ENCODE results near the gene SS18.

SS18 gene

DNA sequence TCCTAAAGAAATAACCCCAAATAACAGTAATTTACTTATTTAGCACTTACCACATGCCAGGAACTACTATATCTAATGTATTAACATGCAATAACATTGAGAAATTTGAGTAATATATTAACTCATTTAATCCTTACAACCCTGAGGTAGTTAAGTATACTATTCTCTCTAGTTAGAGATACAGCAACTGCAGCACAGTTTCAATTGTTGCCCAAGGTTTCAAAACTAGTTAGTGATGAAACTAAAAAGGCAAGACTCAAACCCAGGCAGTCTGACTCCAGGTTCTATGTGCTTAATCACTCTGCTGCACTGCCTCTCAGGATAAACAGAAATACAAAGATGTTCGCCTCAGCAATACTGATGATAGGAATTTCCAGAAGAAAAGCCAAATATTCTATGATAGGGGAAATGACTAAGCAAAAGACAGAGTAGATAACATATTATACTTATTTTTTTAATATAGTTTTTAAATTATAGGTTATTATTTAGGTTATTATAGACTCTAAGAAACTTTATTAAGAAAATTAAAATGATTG, 88.0 kb downstream of the SS18 start:
- no peak for DNase-seq (ENCODE audit: low read depth)

DNA sequence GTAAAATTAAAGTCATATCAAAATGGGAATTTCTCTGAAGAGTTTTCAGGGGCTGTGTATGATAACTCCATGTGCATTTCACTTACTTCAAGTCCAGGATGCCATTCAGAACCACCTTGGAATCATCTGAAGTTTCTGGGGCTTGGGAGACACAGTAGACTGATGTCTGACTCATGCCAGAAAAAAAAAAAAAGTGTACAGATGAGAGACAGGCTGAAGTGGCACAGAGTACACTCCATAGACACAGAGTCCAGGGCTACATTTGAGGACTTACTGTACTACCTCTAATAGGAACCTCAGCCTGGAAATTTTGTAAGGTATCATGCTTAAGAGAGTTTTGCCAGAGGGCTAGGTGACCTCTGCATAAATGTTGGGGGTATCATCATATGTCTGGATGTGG, 92.0 kb downstream of the SS18 start:
- DNase-seq (ENCODE audit: low read depth), result no peak

DNA sequence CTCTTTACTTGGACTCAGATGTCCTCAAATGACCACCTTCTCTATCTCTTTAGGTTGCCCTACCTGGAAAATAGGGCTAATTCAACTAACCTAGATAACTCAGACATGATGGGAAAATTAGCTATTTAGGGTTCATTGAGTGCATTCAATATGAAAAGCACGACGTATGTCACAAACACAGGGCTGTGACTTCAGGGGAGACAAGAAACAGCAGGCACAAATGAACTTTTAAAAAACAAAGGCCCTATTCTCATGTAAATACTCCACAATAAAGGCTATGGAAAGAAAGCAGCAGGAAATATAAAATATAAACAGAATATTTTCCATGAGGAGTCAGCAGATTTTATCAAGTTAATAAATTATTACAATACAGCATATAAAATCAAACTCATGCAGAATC, 97.8 kb downstream of the SS18 start:
- DNase-seq (ENCODE audit: low read depth), result no peak

DNA sequence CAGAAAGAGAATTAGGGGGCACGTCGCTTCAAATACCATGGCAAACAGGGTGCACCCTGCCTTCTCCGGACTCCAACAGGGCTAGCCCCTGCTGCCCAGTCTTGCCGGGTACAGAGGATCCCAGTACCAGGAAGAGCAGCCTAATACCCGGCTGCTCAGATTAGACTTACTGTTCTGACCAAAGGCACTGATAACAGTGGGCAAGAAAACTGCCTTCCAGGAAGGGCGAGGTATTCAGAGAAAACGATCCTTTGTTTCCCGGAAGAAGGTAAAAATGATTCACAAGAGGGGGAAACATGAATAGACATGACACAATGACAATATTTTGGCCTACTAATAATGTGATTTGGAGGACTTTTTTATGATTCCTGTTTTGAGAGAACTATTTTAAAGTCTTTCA, 99.9 kb downstream of the SS18 start:
- DNase-seq (ENCODE audit: low read depth), result no peak

DNA sequence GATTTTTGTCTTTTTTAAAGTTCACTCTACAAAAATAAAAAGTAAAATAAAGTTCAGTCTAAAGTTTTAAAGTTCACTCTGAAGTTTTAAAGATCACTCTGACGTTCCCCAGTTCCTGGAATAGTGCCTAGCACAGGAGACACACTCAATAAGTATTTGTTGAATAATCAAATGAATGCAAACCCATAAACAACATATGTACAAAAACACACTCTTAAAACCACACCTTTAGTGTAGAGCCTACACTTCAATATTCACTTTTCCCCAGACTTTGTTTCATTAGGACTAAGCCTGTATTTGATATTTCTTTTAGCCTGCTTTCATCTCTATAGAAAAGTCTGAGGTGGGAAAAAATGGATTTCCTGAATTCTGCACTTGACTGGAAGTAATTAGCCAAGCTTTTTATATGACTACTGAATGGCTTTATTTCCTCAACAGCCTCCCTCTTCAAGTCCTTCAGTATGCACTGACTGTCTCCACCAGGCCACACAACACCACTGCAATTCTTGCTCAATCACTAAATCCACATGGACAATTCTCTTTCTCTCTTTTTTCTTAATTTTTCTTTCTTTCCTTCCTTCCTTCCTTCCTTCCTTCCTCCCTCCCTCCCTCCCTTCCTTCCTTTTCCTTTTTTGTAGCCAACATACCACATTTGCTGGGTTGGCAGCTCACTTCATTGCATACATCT, 104.6 kb downstream of the SS18 start:
- no peak for DNase-seq (ENCODE audit: low read depth)

DNA sequence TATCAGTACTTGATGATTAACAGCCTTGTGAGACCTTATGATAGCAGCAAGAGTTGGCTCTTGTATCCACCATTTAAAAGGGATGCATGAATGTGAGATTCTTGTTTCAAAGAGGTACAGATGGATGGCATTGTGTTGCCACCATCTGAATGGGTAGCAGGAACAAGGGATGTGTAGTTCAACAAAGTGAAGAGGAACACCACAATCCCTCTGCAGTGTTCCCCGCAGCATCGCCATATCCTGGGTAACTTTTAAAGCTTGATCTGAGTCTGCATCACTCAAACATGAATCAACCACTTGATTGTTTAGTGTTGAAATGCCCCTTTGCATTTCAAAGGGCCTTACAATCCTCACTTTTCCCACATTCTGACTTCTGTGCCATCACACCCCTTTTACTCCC, 106.7 kb downstream of the SS18 start:
- DNase-seq (ENCODE audit: low read depth), result no peak

DNA sequence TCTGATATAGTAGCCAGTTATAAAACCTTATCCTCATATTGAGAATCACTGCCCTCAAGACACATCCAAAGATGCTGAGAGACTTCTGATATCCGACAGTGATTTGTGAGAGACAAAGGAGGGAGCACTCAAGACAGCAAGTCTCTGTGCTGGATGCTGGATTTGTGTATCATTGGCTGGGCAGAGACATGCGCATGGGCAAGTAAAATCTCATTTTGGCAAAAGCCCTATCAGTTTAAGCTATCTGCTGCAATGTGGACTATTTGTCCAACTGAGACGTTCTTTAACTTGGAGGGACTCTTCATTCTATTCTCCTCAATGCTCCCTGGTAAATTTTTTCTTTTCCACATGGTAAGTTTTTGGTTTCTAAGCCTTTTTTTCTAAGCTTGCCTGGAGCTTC, 107.5 kb downstream of the SS18 start:
- no peak for DNase-seq (ENCODE audit: low read depth)

DNA sequence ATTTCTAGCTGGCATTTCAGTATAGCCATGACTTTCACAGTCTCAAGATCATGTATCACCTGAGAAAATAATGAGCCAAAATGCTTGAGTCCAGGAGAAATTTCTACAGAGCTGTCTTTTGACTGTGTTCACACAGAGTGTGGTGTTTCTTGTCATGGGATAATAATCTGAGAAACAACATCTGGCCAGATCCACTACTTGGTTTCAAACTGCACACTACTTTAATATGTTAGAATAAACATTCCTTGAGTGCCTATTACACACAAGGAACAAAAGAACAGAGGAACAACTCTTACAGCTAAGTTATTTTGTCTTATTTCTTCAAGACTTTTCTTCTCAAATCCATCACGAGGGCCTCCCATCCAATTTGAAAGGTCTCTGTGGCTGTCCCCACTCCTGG, 108.3 kb downstream of the SS18 start:
- no peak for DNase-seq (ENCODE audit: low read depth)

DNA sequence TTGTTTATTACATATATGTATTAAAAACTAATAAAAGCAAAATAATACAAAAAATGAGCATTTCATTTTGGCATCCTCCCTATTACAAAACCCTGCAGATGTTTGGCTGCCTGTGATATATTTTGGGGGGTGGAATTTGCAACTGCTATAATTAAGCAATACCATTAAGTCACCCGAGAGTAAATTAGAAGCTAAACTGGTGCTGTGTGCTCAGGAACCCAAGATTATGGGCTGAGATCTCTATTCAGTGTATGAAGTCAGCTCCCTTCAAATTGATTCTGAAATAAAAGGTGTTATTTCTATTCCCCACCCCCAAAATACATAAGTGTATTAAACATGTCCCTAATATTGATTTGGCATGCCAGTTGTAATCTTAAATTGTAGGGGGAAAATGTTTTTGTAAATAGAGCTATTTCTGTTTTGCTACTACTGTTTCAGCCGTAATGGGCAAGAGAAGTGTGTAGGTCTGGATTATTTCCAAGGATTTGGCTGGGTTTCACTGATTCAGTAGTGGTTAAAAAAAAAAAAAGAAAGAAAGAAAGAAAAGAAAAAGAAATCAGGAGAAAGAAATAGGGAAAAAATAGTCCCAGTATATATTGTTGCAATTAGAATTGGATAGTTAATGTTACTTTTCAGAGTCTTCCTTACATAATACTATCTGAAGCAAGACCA, 110.9 kb downstream of the SS18 start:
- no peak for DNase-seq (ENCODE audit: low read depth)

DNA sequence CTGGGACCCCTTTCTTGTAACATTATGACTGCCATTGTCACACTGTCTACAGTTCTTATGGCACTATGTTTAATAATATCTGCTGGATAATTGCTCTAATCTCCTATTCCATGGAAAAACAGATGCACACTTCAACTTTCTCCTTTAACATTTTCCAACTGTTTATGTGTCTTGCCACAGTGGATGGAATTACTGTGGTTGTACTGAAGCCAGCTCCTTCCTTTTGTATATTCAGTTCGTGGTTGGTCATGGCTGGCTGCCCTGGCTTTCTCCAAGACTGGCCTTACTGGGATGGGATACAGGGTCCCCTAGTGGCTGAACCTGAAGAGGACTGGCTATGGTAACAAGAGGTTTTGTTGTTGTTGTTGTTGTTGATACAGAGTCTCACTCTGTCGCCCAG, 113.9 kb downstream of the SS18 start:
- no peak for DNase-seq (ENCODE audit: low read depth)

DNA sequence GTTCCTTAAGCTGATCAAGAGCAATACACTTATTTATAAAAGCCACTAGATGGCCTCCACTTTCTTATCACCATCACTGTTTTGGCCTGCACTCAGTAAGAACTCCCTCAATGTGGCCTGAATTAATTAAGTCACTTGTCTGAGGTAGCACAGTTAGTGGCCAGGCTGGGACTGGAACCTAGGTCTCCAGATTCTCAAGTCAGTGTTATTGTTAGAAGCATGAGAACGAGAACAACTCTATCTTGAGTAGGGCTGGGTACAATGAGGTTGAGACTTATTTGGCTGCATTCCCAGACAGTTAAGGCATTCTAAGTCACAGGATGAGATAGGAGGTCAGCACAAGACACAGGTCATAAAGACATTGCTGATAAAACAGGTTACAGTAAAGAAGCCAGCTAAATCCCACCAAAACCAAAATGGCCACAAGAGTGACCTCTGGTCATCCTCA, 115.8 kb downstream of the SS18 start:
- no peak for DNase-seq (ENCODE audit: low read depth)

Data from T-helper 22 cell (primary cell).